KOPT-K1 (cell line): Measurements from ENCODE around the gene CMIP.
"Not testable (repeated sequence)": the region's sequence is repeated elsewhere in the genome, so short reads cannot be mapped to it uniquely, and the experiment has no call there.

Source experiments
- H3K27ac ChIP-seq: fragments of 200-600 bp; sonication (generic); 2 replicates; pipeline ENCODE4 v1.5.1; 2016; ENCODE audit warnings: antibody characterized with exemption, mild to moderate bottlenecking, low read depth, low read length; ENCODE audit not compliant: poor library complexity, severe bottlenecking
- H3K36me3 ChIP-seq: fragments of 200-600 bp; sonication (generic); 2 replicates; pipeline ENCODE4 v1.5.1; 2017; ENCODE audit warnings: antibody characterized with exemption, mild to moderate bottlenecking, low read length, moderate library complexity; ENCODE audit not compliant: insufficient read depth
- H3K9me3 ChIP-seq: fragments of 200-600 bp; sonication (generic); 2 replicates; pipeline ENCODE4 v1.5.1; 2017; ENCODE audit warnings: antibody characterized with exemption, low read length, mild to moderate bottlenecking; ENCODE audit not compliant: insufficient read depth, poor library complexity, severe bottlenecking

Gene CMIP

GRCh38 chr16:81444448-81445121, at the start of gene CMIP:
Gene CMIP (plus strand): TSS chr16:81444808.
- H3K36me3 ChIP-seq, result 0 out of 2 replicates have a peak, but pooled peaks cover 6% of the 10 kb centered on the region
- H3K27ac ChIP-seq, result peak within 1 kb of the TSS; percentile 82
- no peaks in the 10 kb centered on the region for H3K9me3 ChIP-seq

GRCh38 chr16:81394966-81395655, 49.5 kb upstream of the CMIP start:
- Histone ChIP-seq H3K9me3 (no peaks in the 10 kb centered on the region), H3K36me3 (no peaks in the 10 kb centered on the region), H3K27ac (no peak overlapping the region)

- no peak overlapping the region for H3K27ac ChIP-seq
- H3K9me3 ChIP-seq, result no peaks in the 10 kb centered on the region
- H3K36me3 ChIP-seq, result no peaks in the 10 kb centered on the region
Observed at GRCh38 chr16:81397058-81397878, 47.3 kb upstream of the CMIP start.

GRCh38 chr16:81397879-81398520, 46.6 kb upstream of the CMIP start:
- H3K36me3 ChIP-seq, result no peaks in the 10 kb centered on the region
- no peaks in the 10 kb centered on the region for H3K9me3 ChIP-seq
- no peak overlapping the region for H3K27ac ChIP-seq

- Histone ChIP-seq H3K27ac (no peak overlapping the region), H3K36me3 (no peaks in the 10 kb centered on the region), H3K9me3 (no peaks in the 10 kb centered on the region)
Observed at GRCh38 chr16:81399909-81400308, 44.7 kb upstream of the CMIP start.

GRCh38 chr16:81401035-81401950, 43.3 kb upstream of the CMIP start:
- H3K27ac ChIP-seq, result no peak overlapping the region
- no peaks in the 10 kb centered on the region for H3K9me3 ChIP-seq

DNA sequence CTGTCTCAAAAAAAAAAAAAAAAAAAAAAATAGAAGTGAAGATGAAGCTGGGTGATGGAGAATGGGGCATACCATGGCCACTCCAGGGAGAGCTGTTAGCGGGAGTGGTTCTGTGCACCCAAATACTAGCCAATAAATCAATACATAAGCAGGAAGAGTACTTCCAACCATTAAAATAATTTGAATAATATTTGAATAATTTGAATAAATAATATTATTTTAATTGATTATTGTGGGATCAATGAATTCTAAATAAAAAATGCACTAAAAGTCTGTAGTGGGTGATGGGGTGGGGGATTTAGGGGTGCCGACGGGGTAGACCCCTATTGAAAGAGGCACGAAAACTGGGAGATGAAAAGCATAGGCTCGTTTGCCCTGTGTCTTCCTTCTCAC, 41.4 kb upstream of the CMIP start:
- H3K27ac ChIP-seq, result no peak overlapping the region
- H3K36me3 ChIP-seq, result no peaks in the 10 kb centered on the region
- H3K9me3 ChIP-seq, result no peaks in the 10 kb centered on the region

More at GRCh38 chr16:81401035-81401950, 43.3 kb upstream of the CMIP start:
- H3K36me3 ChIP-seq, result no peaks in the 10 kb centered on the region

GRCh38 chr16:81403601-81404391, 40.8 kb upstream of the CMIP start:
- H3K9me3 ChIP-seq, result no peaks in the 10 kb centered on the region
- no peak overlapping the region for H3K27ac ChIP-seq
- no peaks in the 10 kb centered on the region for H3K36me3 ChIP-seq

- not testable (repeated sequence) for H3K36me3 ChIP-seq, H3K27ac ChIP-seq, H3K9me3 ChIP-seq
Observed at GRCh38 chr16:81405002-81405401, 39.6 kb upstream of the CMIP start.

- Histone ChIP-seq H3K36me3 (no peaks in the 10 kb centered on the region), H3K27ac (no peak overlapping the region), H3K9me3 (no peaks in the 10 kb centered on the region)
Observed at GRCh38 chr16:81405702-81406113, 38.9 kb upstream of the CMIP start.

DNA sequence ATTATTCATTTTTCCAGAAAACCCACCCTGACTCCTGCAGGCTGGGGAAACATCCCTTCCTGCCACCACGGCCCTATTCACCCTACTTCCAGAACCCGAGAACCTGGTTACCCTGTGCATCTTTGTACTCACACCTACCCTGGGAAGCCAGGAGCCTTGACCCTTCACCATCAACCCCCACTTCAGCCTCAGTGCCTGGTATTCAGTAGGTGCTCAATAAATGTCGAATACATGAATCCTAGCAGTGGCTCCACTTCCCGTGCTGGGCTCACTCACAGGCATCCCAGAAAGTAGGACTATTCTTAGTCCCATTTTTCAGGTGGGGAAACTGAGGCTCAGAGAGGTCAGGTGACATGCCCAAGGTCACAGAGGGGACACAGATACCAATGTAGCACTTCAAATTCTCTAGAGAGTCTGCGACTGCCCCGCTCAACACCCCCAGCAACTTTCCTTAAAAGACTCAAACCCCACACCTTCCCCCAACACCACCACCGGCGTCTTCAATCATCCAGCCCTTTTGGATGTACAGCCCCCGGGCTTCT, 36.1 kb upstream of the CMIP start:
- Histone ChIP-seq H3K27ac (no peak overlapping the region), H3K36me3 (no peaks in the 10 kb centered on the region), H3K9me3 (no peaks in the 10 kb centered on the region)

- Histone ChIP-seq H3K27ac (no peak overlapping the region), H3K36me3 (no peaks in the 10 kb centered on the region), H3K9me3 (no peaks in the 10 kb centered on the region)
Observed at GRCh38 chr16:81409016-81409556, 35.5 kb upstream of the CMIP start.

DNA sequence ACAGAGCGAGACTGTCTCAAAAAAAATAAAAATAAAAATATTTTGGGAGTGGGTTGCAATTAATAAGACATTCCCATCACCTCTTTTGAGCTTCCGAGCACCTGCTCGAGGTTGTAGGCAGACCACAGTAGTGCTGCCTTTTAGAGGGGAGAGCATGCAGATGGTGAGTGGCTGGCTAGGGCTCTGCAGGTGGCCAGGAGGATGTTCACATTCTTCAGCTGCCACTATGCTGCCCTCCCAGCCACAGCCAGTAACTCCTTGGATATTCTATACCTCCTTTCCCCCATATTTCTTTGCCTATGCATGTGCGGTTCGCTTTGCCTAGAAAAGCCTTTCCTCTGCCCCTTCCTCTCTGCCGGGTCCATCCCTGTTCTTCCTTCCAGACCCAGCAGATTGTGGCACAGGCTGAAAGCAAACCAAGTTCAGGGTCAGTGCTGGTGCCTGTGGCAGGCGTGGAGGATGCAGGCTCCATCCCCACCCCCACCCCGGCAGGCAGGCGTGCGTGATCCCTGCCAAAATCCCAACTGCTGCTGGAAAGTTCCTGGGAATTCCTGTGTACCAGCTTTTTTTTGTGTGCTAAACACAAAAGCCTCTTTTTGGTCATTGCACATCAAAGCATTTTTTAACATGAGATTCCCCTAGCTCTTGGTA, 33.8 kb upstream of the CMIP start:
- Histone ChIP-seq H3K9me3 (no peaks in the 10 kb centered on the region), H3K36me3 (no peaks in the 10 kb centered on the region), H3K27ac (no peak overlapping the region)
